Activated T-helper 2 cell treated with anti-CD3 and anti-CD28 coated beads, Interferon-gamma antibody, Interleukin-2, Interleukin-4, amounts not matched to agents 10 μg/mL and 5 μg/mL and 100 μg/mL, durations not matched to agents 14 hours and 24 hours and 36 hours (primary cell): ENCODE data around the gene ST13. TPM values are rescaled to one million over a fixed set of nuclear protein-coding genes. Genes with fewer than 3 reads are reported as not detected.
"Not testable (repeated sequence)": the region's sequence is repeated elsewhere in the genome, so short reads cannot be mapped to it uniquely, and the experiment has no call there.

Experiments used
- DNase-seq: peaks from one replicate; pipeline ENCODE4 v3.0.0; 2021; ENCODE audit warnings: low spot score
- H3K27ac Mint-ChIP-seq: one replicate; pipeline ENCODE4 v1.8.0; 2021; ENCODE audit warnings: mixed read lengths
- H3K27me3 Mint-ChIP-seq: one replicate; pipeline ENCODE4 v1.8.0; 2021; ENCODE audit warnings: low read depth, mixed read lengths
- H3K36me3 Mint-ChIP-seq: one replicate; pipeline ENCODE4 v1.8.0; 2021; ENCODE audit warnings: low read depth, mixed read lengths
- H3K4me1 Mint-ChIP-seq: one replicate; pipeline ENCODE4 v1.8.0; 2021; ENCODE audit warnings: low read depth, mixed read lengths
- H3K4me3 Mint-ChIP-seq: one replicate; pipeline ENCODE4 v1.8.0; 2021; ENCODE audit warnings: low read depth, mild to moderate bottlenecking, moderate library complexity, mixed read lengths
- H3K9me3 Mint-ChIP-seq: one replicate; pipeline ENCODE4 v1.8.0; 2021; ENCODE audit warnings: mixed read lengths
- intact Hi-C: fragments of 100-400 bp; cut with micrococcal nuclease; formaldehyde crosslinking; loops from one replicate; pipeline ENCODE4 v1.15.1; 2023
- total RNA-seq: library from RNA; stranded (reverse); gene quantifications from 2 replicates; pipeline ENCODE4 v1.2.3, GENCODE V29; 2022

The ST13 gene
- total RNA-seq, 1 donor from 2014 or later: 194 TPM

DNA sequence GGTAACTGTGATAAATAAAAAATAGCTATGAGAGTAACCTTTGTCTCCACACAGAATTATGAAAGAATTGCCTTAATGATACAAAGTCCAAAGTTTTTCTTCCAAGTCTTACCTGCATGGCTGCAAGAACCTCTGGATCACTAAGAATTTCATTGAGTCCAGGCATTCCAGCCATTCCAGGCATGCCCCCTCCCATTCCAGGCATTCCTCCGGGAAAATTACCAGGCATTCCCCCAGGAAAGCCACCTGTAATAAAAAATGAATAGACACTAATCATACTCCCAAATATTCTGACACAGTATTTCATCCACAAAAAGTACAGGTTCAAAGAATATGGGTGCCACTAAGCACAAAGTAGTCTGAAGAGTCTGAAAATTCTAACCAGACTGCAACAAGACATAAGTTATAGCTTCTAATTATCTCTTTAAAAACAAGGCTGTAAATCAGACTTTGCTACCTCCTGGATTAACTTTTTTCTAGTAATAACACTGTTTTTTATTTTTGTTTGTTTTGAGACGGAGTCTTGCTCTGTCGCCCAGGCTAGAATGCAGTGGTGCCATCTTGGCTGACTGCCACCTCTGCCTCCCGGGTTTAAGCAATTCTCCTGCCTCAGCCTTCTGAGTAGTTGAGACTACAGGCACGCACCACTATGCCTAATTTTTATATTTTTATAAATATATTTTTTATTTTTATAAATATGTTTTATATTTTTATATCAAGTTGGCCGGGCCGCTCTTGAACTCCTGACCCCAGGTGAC lies 29.3 kb downstream of the ST13 start:
- peaks cover 49% of the 10 kb centered on the region for H3K36me3 Mint-ChIP-seq
- no peaks in the 10 kb centered on the region for H3K27me3 Mint-ChIP-seq
- H3K27ac Mint-ChIP-seq: no peak overlapping the region
- no peak for DNase-seq
- no peaks in the 10 kb centered on the region for H3K9me3 Mint-ChIP-seq
- intact Hi-C loops: no loop called here
- no peaks in the 10 kb centered on the region for H3K4me1 Mint-ChIP-seq
- H3K4me3 Mint-ChIP-seq: no peak overlapping the region

DNA sequence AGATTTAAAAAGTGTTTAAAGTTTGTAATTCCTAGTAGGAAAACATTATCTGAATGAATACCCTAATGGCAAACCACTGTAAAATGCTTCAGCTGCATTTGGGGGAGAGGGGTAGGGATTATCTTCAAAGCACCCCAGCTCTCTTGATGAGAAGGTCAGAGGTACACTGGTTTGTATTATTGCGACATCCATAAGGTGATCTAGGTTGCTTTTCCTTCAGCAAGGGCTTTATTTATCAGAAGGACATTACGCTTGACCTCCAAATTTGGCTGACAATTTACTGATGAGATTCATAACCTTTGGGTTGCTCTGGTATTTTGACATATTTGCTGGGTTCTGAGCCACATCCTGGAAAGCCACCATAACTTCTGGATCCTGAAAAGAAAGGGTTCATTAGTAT lies 30.1 kb downstream of the ST13 start:
- DNase-seq, H3K27me3 Mint-ChIP-seq, H3K4me1 Mint-ChIP-seq, intact Hi-C loops, H3K9me3 Mint-ChIP-seq, H3K4me3 Mint-ChIP-seq, H3K27ac Mint-ChIP-seq: not testable (repeated sequence)
- peaks cover 45% of the 10 kb centered on the region for H3K36me3 Mint-ChIP-seq

- H3K27ac Mint-ChIP-seq: no peak overlapping the region
- H3K9me3 Mint-ChIP-seq: no peaks in the 10 kb centered on the region
- H3K27me3 Mint-ChIP-seq: no peaks in the 10 kb centered on the region
- H3K36me3 Mint-ChIP-seq: peaks cover 25% of the 10 kb centered on the region
- no peak for DNase-seq
- no peak overlapping the region for H3K4me3 Mint-ChIP-seq
- intact Hi-C loops: no loop called here
- H3K4me1 Mint-ChIP-seq: peaks cover 10% of the 10 kb centered on the region
Observed at GRCh38 chr22:40823426-40823825, 33.0 kb downstream of the ST13 start.

GRCh38 chr22:40819599-40820140 lies 36.8 kb downstream of the ST13 start:
- peaks cover 30% of the 10 kb centered on the region for H3K4me1 Mint-ChIP-seq
- intact Hi-C loops: loop anchor here (2.0 to 10.0 kb wide), 5 partner anchors 38 to 133 kb away; partner anchors contain the start of genes RBX1, ST13 and XPNPEP3
- DNase-seq: no peak
- H3K4me3 Mint-ChIP-seq: peak overlapping the region; percentile 82
- peaks cover 18% of the 10 kb centered on the region for H3K36me3 Mint-ChIP-seq
- no peaks in the 10 kb centered on the region for H3K27me3 Mint-ChIP-seq
- no peaks in the 10 kb centered on the region for H3K9me3 Mint-ChIP-seq
- H3K27ac Mint-ChIP-seq: peak overlapping the region; percentile 55

DNA sequence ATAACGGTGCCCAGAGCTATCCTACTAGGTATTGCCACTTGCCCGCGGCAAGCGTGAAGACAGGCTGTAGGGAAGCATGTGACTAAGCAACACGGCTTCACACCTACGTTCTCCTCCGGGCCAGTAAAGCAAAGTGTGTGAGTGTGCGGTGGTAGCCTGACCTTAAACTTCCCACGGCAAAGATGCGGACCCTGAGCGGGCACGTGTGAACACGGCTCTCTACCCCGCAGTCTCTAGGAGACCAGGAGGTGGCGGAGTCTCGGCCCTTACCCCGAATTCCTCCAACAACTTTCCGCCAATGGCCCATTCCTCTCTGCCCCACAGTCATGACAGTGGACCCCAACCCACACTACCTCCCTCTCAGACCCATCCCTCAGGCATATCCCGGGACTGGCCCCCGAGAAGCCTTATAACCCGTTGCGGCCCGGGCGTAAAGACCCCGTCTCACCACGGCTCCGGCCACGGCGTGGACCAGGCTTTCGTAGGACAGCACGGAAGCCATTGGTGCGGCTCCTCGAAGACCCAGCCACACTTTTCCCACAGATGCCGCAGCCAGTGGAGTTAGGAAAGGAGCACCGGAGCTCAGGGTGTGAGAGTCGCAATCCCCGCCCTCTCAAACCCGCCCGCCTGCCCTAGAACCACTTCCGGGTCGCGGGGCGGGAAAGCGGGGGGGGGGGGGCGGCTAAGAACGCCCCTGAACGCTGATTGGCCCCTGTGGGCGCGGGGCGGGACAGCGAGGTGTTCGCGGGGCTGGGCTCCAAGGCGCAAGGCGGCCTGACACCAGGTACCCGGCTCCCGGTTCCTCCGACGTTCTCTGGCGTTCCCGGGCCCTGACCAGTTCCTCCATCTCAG lies 37.5 kb downstream of the ST13 start, which contains the start of gene SLC25A17:
Gene SLC25A17 (minus strand): TSS at position 600 of the 852 bp plus-strand sequence. CDS start 98 bp downstream, at position 502.
- DNase-seq: peak; percentile 80
- peak within 1 kb of the TSS; percentile 82 for H3K4me3 Mint-ChIP-seq
- H3K27ac Mint-ChIP-seq: peak within 1 kb of the TSS; percentile 80
- no peaks in the 10 kb centered on the region for H3K9me3 Mint-ChIP-seq
- peaks cover 17% of the 10 kb centered on the region for H3K36me3 Mint-ChIP-seq
- no peaks in the 10 kb centered on the region for H3K27me3 Mint-ChIP-seq
- H3K4me1 Mint-ChIP-seq: peaks cover 33% of the 10 kb centered on the region
- intact Hi-C loops: loop anchor here (1.0 to 10.0 kb wide), 6 partner anchors 38 to 136 kb away; partner anchors contain the start of genes RBX1, ST13 and XPNPEP3

- intact Hi-C loops: loop anchor here (1.0 to 10.0 kb wide), 6 partner anchors 39 to 135 kb away; partner anchors contain the start of genes RBX1, ST13 and XPNPEP3
Observed at GRCh38 chr22:40818192-40818746, 38.2 kb downstream of the ST13 start.

DNA sequence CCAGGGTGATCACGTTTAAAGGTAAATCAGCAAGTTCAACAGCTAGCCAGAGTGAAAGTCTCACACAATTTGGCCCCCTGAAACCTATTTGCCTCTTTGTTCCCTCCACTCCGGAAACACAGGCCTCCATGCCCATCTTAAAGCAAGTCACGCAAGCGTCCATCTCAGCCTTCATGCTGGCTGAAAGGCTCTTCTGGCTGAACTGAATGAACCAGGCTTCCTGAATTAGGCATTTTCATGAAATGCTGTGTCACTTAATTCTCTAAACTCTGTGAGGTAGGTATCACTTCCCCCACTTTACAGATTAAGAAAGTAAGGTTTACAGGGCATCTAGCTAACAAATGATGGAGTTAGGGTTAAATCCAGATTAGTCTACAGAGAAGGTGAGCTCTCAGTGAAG lies 38.7 kb downstream of the ST13 start:
- peak overlapping the region; percentile 82 for H3K4me3 Mint-ChIP-seq
- DNase-seq: no peak
- H3K36me3 Mint-ChIP-seq: peaks cover 14% of the 10 kb centered on the region
- no peaks in the 10 kb centered on the region for H3K27me3 Mint-ChIP-seq
- H3K4me1 Mint-ChIP-seq: peaks cover 34% of the 10 kb centered on the region
- H3K9me3 Mint-ChIP-seq: no peaks in the 10 kb centered on the region
- intact Hi-C loops: loop anchor here (1.0 to 10.0 kb wide), 6 partner anchors 40 to 135 kb away; partner anchors contain the start of genes RBX1, ST13 and XPNPEP3
- peak overlapping the region; percentile 64 for H3K27ac Mint-ChIP-seq

More at GRCh38 chr22:40818192-40818746, 38.2 kb downstream of the ST13 start:
- H3K36me3 Mint-ChIP-seq: peaks cover 14% of the 10 kb centered on the region
- peak; percentile 17 for DNase-seq
- H3K27ac Mint-ChIP-seq: peak overlapping the region; percentile 80
- H3K4me3 Mint-ChIP-seq: peak overlapping the region; percentile 82
- peaks cover 34% of the 10 kb centered on the region for H3K4me1 Mint-ChIP-seq
- no peaks in the 10 kb centered on the region for H3K27me3 Mint-ChIP-seq
- H3K9me3 Mint-ChIP-seq: no peaks in the 10 kb centered on the region

DNA sequence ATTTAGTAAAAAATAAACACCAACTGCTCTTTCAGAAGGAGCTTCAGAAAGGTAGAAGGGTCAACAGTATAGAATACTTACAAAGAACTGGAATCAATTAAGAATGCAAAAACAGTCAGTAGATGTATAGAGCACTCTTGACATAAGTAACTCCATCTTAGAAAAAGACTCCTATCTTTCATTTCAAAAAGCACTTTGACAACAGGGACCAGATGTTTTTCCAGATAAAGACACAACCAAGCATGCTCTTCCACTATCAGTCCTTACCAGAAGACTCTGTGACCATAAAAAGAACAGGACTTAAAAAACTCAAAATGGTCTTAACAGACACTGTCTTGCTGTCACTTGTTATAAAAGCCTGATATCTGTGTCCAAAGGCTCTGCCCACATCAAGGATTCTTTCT lies 42.5 kb downstream of the ST13 start:
- no peak overlapping the region for H3K4me3 Mint-ChIP-seq
- intact Hi-C loops: loop anchor here (10.0 kb wide), 1 partner anchor 49 kb away; no protein-coding TSS in a partner anchor
- H3K27me3 Mint-ChIP-seq: no peaks in the 10 kb centered on the region
- no peak overlapping the region for H3K27ac Mint-ChIP-seq
- DNase-seq: no peak
- H3K36me3 Mint-ChIP-seq: peaks cover 18% of the 10 kb centered on the region
- H3K4me1 Mint-ChIP-seq: peaks cover 32% of the 10 kb centered on the region
- H3K9me3 Mint-ChIP-seq: no peaks in the 10 kb centered on the region

DNA sequence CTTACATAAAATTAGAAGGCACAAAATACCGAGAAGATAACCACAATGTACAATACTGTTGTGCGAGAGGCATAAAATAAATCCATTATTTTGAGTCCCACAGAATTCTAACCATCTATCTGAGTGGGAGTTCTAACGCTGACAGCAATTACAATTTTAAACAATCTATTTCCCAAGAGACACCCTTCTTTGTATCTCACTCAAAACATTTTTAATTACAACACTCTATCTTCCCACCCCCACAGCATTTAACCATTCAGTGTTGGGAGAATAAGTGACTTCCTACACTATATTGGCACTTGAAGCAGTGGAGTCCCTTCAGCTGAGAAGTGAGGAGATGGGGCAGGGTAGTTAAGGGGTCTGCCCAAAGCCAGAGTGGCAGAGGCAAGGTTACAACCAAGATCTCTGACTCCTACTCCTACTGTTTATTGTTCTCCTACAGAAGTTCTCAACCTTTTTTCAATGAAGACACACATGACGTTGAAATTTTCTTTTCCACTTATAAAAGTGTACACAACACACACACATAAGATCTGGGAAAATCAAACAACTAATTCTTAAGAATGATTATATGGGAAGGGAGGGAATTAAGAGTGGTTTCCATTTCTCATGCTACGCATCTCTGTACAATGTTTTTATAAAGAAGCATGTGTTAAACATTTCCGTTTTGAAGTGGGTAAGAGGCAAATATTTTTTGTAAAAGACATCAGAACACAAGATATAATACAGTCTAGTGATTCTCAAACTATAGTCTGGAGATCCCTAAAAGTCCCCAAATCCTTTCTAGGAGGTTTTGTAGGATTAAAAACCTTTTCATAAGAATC lies 48.2 kb downstream of the ST13 start:
- no peak for DNase-seq
- no peak overlapping the region for H3K4me3 Mint-ChIP-seq
- H3K9me3 Mint-ChIP-seq: no peaks in the 10 kb centered on the region
- H3K36me3 Mint-ChIP-seq: peaks cover 9% of the 10 kb centered on the region
- no peak overlapping the region for H3K27ac Mint-ChIP-seq
- peaks cover 9% of the 10 kb centered on the region for H3K4me1 Mint-ChIP-seq
- H3K27me3 Mint-ChIP-seq: no peaks in the 10 kb centered on the region
- intact Hi-C loops: no loop called here

DNA sequence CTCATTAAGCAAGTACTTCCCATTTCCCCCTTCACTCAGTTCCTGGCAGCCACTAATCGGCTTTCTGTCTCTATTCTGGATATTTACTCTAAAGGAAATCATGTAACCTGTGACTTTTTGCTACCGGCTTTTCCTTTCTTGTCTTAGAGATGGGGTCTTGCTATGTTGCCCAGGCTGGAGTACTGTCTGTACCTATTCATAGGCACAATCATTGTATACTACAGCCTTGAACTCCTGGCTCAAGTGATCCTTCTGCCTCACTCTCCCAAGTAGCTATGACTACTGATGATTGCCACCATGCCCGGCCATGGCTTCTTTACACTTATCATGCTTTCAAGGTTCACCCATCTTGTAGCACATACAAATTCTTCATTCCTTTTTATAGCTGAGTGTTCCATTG lies 49.7 kb downstream of the ST13 start:
- no peak overlapping the region for H3K4me3 Mint-ChIP-seq
- intact Hi-C loops: no loop called here
- H3K36me3 Mint-ChIP-seq: peaks cover 5% of the 10 kb centered on the region
- no peak for DNase-seq
- no peaks in the 10 kb centered on the region for H3K27me3 Mint-ChIP-seq
- H3K9me3 Mint-ChIP-seq: no peaks in the 10 kb centered on the region
- peaks cover 5% of the 10 kb centered on the region for H3K4me1 Mint-ChIP-seq
- no peak overlapping the region for H3K27ac Mint-ChIP-seq

- Mint-ChIP-seq H3K27me3 (no peaks in the 10 kb centered on the region), H3K27ac (no peak overlapping the region), H3K4me3 (no peak overlapping the region), H3K9me3 (no peaks in the 10 kb centered on the region), H3K36me3 (peaks cover 5% of the 10 kb centered on the region), H3K4me1 (peaks cover 5% of the 10 kb centered on the region)
- no peak for DNase-seq
- intact Hi-C loops: no loop called here
Observed at GRCh38 chr22:40805699-40806203, 50.7 kb downstream of the ST13 start.
